HepG2 (cell line): ENCODE measurements around the gene ZSCAN31. TPM values are rescaled to one million over a fixed set of nuclear protein-coding genes. Genes with fewer than 3 reads are reported as not detected.
A peak's percentile ranks its signal among the peaks of the same experiment; 100 is the strongest.

Experiments used
- MAFF ChIP-seq: IDR thresholded peaks from 2 replicates; pipeline ENCODE4 v1.6.1; 2011; ENCODE audit warnings: low read depth, low read length, improper control_type of control experiment
- PITX1 ChIP-seq: sonication (generic); formaldehyde crosslinking; IDR thresholded peaks from 2 replicates; pipeline ENCODE4 v1.5.1; 2020; ENCODE audit warnings: mild to moderate bottlenecking, missing genetic modification reagents
- PLRG1 ChIP-seq: fragments of 450-650 bp; conservative IDR thresholded peaks from 2 replicates; pipeline ENCODE4 v1.6.1; 2016
- POLR2G ChIP-seq: fragments of 200-400 bp; formaldehyde crosslinking; IDR thresholded peaks from 2 replicates; pipeline ENCODE4 v1.6.1; 2018; ENCODE audit warnings: mild to moderate bottlenecking, low read depth, low read length, moderate library complexity
- TAF15 ChIP-seq: fragments of 200-400 bp; formaldehyde crosslinking; IDR thresholded peaks from one replicate; pipeline ENCODE4 v1.6.1; 2018; ENCODE audit warnings: mild to moderate bottlenecking, low read depth, low read length; ENCODE audit not compliant: poor library complexity, severe bottlenecking
- ZC3H4 ChIP-seq: sonication (generic); formaldehyde crosslinking; IDR thresholded peaks from 2 replicates; pipeline ENCODE4 v1.4.0; 2020; ENCODE audit warnings: missing genetic modification reagents, borderline replicate concordance
- ZNF142 ChIP-seq: sonication (generic); formaldehyde crosslinking; IDR thresholded peaks from 2 replicates; pipeline ENCODE4 v1.4.0; 2020; ENCODE audit warnings: missing genetic modification reagents
- ZNF276 ChIP-seq: sonication (generic); formaldehyde crosslinking; IDR thresholded peaks from 2 replicates; pipeline ENCODE4 v1.4.0; 2020; ENCODE audit warnings: mild to moderate bottlenecking, low read depth, missing genetic modification reagents
- ZNF317 ChIP-seq: sonication (generic); formaldehyde crosslinking; IDR thresholded peaks from 2 replicates; pipeline ENCODE4 v1.5.0; 2020; ENCODE audit warnings: mild to moderate bottlenecking, missing genetic modification reagents
- ZNF432 ChIP-seq: sonication (generic); formaldehyde crosslinking; IDR thresholded peaks from 2 replicates; pipeline ENCODE4 v1.5.0; 2020; ENCODE audit warnings: missing genetic modification reagents, mild to moderate bottlenecking, borderline replicate concordance
- ZNF646 ChIP-seq: sonication (generic); formaldehyde crosslinking; IDR thresholded peaks from 2 replicates; pipeline ENCODE4 v1.9.0; 2021; ENCODE audit warnings: mild to moderate bottlenecking, missing genetic modification reagents
- ZNF776 ChIP-seq: sonication (generic); formaldehyde crosslinking; IDR thresholded peaks from 2 replicates; pipeline ENCODE4 v1.4.0; 2020; ENCODE audit warnings: mild to moderate bottlenecking, missing genetic modification reagents
- ZNF780A ChIP-seq: sonication (generic); formaldehyde crosslinking; IDR thresholded peaks from 2 replicates; pipeline ENCODE4 v1.8.0; 2022; ENCODE audit warnings: mild to moderate bottlenecking, missing genetic modification reagents, moderate library complexity
- polyA plus RNA-seq, 8 experiments: library from polyadenylated mRNA; depleted of rRNA in 3 of 8; stranded (reverse) in 7 of 8; unstranded in 1 of 8; fragments of >200 nt; fragmentation: Illumina TruSeq in 4 of 8; extraction: Trizol in 4 of 8; gene quantifications; 2 replicates each; pipeline versions ENCODE4 v1.2.1 to v1.2.3, GENCODE V29; 2011 to 2016; ENCODE audit warnings: low read depth in 4 of 8, missing spikeins in 1 of 8, mixed read lengths in 1 of 8; ENCODE audit not compliant: insufficient read depth in 1 of 8
- total RNA-seq, 5 experiments: library from RNA; depleted of rRNA; stranded (reverse); fragments of >200 nt; fragmentation: Illumina TruSeq; extraction: Trizol; gene quantifications; 2 replicates each; pipeline ENCODE4 v1.2.3, GENCODE V29; 2016; ENCODE audit warnings: low read depth in 1 of 5

Gene ZSCAN31
- total and polyA plus RNA-seq, 2 of the 13 experiments (the other 11 are each of a cell fraction or from before 2014, with no cell fraction given): 5.3 to 6.2 TPM

- TF ChIP-seq ZNF142 (CRISPR knock-in tag) (no peak), PITX1 (CRISPR knock-in tag) (peak; percentile 67; the same call in 1 of the 2 replicates), ZNF776 (no peak), ZNF276 (CRISPR knock-in tag) (0 out of 2 replicates have a peak, but pooled peaks have one; percentile 46), ZNF780A (no peak), TAF15 (no peak), PLRG1 (no peak), ZC3H4 (CRISPR knock-in tag) (no peak), ZNF432 (CRISPR knock-in tag) (no peak), POLR2G (no peak), MAFF (no peak), ZNF317 (CRISPR knock-in tag) (no peak), ZNF646 (CRISPR knock-in tag) (no peak)
Measured at GRCh38 chr6:28355743-28356665, 20.1 kb upstream of the ZSCAN31 start (continued).
